OCI-LY3 (cell line): ENCODE measurements around the gene THOP1.

Experiments
- EZH2phosphoT487 ChIP-seq: fragments of 200-600 bp; shearing (Covaris generic); IDR thresholded peaks from 2 replicates; pipeline ENCODE4 v1.6.1; 2018; ENCODE audit warnings: antibody characterized with exemption, mixed run types, low read depth
- TF ChIP-seq, protein P1 (sequence below): fragments of 200-600, 300-600 bp; sonication (generic); IDR thresholded peaks from 2 replicates; pipeline ENCODE4 v1.5.1; 2014; ENCODE audit warnings: antibody characterized with exemption, low read length, low read depth

DNA sequence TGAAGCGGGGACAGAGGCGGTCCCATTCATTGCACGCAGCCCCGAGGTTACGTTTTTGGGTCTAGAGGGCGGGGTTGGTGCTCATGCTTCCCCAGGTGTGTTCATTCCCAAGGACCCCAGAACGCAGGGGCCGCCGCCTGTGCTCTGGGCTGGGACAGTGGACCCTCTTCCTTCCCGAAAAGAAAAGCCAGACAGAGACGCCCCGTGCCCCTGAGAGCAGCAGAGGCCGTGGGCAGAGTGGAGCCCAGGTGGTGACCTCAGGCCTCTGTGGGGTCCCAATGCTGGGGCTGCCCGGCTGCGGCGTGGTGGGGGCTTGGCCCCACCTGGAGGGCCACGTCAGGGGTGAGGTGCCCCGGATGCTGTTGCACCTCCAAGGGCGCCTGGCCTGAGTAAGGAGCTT lies 17.6 kb upstream of the THOP1 start:
- TF ChIP-seq, protein P1, sequence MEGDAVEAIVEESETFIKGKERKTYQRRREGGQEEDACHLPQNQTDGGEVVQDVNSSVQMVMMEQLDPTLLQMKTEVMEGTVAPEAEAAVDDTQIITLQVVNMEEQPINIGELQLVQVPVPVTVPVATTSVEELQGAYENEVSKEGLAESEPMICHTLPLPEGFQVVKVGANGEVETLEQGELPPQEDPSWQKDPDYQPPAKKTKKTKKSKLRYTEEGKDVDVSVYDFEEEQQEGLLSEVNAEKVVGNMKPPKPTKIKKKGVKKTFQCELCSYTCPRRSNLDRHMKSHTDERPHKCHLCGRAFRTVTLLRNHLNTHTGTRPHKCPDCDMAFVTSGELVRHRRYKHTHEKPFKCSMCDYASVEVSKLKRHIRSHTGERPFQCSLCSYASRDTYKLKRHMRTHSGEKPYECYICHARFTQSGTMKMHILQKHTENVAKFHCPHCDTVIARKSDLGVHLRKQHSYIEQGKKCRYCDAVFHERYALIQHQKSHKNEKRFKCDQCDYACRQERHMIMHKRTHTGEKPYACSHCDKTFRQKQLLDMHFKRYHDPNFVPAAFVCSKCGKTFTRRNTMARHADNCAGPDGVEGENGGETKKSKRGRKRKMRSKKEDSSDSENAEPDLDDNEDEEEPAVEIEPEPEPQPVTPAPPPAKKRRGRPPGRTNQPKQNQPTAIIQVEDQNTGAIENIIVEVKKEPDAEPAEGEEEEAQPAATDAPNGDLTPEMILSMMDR: no peak
- TF ChIP-seq EZH2phosphoT487: no peak
